Renal cortical epithelial cell (primary cell): ENCODE data around the gene CLASP1. TPM values are rescaled to one million over a fixed set of nuclear protein-coding genes. Genes with fewer than 3 reads are reported as not detected.
A peak's percentile ranks its signal among the peaks of the same experiment; 100 is the strongest.

ENCODE experiments used
- DNase-seq: peaks from one replicate; pipeline ENCODE4 v3.0.0-alpha.2; 2011; ENCODE audit warnings: low read depth
- total RNA-seq: library from RNA; depleted of rRNA; stranded (reverse); fragments of >200 nt; gene quantifications from 2 replicates; pipeline ENCODE4 v1.2.3, GENCODE V29; 2014

CLASP1 gene
- total RNA-seq, 1 donor from 2014 or later = 124 TPM

DNA sequence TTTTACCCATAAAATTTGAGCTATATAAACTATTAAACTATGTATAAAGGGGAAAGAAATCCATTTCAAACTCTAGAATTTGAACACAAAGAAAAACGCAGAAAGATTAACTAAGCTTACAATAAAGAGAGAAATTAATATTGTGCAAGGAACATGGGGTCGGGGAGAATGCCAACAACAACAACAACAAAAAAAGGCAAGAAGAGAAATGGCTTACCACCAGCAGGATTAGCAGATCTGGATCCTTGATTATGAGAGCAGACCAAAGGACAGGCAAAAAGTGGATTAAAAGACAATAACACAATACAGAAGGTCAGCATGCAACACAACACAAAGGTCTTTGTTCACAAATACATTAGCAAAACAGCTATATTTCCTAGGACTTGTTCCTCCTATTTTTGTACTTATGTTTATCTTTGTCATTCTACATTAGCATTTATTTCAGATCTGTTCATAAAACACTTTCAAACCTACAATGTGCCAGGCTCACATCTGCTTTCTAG lies 222.0 kb downstream of the CLASP1 start:
- no peak for DNase-seq

DNA sequence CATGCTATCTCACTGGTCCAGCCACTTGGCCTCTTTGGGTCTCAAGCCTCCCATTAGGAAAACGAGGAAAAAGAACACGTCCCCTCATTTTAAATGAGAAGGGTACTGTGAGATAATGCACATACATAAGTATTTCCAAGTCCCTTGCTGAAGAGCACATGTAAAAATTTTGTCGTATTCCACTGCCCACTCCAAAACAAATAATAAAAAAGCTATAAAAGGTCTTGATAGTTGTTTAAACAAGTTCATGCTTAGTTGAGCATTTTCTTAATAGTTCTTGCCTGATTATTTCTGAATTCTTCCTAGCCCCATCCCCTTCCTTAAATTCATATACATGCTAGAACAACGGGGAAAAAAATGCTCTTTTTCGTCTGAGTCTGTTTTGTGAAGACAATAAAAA lies 228.8 kb downstream of the CLASP1 start:
- no peak for DNase-seq

DNA sequence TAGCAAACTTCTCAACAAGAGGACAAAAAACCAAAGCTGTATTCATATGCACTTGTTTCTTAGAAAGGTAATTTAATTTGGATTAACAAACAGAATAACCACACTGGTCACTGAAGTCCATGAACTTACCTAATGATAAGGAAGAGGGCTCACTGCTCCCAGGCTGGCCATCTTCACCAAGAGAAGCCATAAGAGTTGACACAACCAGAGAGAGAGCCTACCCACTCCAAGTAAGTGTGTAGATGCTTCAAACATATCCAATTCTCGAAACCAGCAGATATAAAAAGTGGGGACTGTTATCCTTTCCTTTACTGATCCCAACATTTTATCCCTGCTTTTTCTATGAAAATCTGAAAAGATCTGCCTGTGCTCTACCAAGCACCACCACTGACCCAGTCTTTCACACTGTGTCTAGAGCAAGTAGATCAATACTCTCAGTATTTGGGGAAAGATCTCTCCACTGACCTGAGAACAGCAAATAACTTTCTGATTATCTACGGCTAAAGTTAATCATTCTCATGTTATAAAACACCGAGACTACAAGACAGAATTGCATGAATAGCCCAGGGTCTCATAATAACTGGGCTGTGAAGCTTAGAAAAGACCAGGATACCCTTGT lies 230.1 kb downstream of the CLASP1 start:
- DNase-seq = no peak

DNA sequence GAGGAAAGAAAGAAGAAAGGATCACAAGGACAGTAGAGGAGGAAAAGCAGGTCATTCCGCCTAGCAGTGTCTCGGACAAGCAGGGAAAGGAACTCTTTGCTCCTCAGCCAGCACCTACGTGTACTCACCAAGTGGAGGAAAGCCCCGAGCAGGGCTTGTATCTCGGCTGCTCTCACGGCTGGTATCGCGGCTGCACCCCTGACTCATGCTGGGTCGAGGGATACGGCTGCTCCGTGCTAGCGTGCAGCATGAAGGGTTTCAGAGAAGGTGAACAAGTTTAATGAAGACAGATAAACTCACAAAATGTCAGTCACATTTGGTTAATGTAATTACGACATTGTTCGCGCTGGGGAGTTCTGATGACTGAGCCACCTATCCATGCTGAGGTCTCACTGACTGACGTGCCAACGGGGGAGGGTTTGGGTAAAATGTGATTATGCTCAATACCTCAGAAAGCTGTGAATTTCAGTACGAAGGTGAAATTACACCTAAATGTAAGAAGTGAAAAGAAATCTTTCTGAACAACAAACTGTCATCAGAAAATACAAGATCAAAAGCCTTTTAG lies 230.7 kb downstream of the CLASP1 start:
- DNase-seq = no peak

DNA sequence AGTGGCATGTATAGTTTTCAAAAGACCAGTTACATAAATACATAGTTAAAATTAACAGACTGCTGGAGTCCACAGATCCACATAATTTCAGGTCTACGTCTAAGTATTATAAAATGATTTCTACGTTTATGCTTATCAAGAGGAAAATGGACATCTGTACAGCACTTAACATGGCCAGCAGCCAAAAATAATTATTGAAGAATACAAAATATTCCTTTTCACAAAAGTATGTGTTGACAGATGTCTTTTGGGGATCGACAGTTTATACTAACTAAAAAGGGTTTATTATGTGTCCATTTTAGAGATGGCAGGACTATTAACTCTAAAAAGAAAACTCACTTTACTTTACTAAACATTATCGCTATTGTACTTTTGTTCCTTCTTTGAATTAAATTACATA lies 231.4 kb downstream of the CLASP1 start:
- no peak for DNase-seq

DNA sequence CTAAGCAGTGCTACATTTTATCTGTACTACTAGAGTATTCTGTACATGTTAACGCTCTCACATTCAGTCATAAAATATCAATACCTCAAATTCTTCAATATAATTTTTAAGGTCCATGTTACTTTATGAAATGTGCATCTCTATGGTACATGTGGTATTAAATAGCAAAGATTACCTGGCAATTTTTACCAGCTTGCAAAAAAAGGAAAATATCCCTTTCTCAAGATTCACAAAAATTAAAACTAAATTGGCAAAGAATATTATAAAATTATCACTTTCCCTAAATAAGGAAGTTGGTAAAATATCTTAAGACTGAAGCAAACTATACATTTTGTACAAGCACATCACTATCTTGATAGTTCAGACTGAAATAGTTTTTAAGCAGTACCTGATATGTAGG lies 233.5 kb downstream of the CLASP1 start:
- DNase-seq = no peak

DNA sequence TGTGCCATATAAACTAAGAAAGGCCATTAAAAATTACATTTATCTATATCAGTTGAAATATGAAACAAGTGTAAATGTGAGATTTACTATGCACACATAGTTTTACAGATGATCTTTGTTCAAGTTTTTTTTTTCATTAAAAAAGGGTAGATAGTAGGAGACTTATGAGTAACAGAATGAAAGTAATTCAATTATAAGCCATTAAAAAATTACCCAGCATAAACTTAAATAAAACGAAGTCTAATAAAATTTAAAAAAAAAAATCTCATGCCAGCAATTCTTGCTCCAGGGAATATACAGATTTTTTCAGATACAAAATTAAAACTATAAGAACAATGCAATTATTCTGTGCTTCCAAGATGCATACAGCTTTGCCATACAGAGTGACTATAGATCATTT lies 236.9 kb downstream of the CLASP1 start:
- DNase-seq = no peak

DNA sequence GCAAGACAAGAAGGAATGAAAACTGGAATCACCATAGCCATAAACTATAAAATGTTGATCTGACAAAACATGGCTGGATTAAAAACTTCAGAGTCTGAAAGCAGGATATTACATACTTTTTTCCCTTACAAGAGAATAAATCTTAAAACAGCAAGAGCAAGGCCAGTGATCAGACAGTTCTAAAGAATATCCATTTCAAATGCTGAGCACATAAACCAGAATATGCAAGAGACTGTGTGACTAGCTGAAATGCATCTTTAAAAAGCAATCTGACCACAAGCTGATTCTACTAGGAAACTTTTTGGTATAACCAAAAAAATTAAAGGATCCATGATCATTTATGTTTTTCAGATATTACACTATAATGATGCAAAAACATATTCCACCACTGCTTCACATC lies 239.3 kb downstream of the CLASP1 start:
- no peak for DNase-seq

DNA sequence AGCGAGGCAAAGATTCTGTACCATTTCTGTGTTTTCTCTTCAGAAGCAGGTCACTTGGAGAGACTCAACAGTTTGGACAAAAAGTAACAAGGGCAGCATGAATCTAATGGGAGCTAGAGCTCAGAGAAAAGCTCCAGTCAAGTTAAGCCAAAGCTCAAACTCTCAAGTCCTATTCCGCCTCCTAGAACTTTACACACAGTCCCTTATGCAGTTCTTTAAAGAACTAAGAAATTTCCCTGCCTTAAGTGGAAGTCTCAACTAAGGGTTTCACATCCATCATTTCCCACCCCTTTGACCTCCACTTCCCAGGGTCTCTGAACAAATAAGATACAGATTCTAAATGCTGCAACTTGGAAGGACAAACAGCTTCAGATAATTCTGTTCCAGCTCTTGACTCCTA lies 239.9 kb downstream of the CLASP1 start:
- DNase-seq = no peak

DNA sequence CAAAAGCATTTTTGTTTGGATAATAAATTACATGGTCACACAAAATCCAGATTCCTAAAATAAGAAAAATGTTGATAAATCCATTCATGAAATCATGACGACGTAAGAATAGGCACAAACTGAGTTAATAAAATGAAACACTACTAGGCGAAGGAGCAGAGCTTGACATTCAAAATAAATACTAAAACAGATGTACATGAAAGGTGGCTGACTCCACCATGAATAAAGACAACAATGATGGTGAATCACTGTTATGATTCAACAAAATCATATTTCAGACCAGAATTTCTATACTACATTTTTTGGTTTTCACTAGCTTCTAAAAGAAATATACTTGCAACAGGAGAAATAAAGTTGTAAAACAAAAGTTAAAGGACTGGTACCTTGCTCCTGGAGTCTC lies 240.6 kb downstream of the CLASP1 start:
- DNase-seq = no peak

DNA sequence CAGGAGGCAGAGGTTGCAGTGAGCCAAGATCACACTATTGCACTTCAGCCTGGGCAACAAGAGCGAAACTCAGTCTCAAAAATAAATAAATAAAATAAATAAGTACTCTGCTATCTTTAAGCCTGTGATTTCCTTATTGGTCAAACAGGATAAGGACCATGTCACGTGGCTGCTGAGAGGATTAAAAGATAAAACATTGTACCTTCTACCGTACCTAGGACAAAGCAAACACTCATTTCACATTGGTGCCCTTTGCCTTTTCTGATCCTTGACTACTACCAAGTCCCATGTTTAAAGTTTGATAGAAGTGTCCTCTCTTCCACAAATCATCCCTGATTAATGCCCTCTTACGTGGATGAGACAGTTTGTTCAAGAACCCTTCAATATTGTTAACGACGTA lies 244.0 kb downstream of the CLASP1 start:
- DNase-seq = no peak

DNA sequence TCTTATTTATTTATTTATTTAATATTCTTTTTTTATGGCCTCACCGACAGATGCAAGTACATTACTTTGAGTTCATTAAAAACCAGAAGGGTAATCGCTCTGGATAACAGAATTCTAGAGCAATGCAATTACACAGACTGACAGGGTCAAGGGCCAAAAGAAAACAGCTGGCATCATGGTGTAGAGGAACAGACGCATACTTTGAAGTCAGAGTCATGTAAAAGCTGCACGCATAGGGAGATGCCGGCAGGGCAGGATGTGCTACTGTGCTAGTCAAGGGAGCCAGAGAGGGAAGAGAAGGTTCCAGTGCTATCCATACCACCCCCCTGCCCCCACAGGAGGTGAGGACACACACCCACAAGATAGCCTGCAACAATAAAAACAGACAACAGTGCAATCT lies 249.1 kb downstream of the CLASP1 start:
- no peak for DNase-seq

DNA sequence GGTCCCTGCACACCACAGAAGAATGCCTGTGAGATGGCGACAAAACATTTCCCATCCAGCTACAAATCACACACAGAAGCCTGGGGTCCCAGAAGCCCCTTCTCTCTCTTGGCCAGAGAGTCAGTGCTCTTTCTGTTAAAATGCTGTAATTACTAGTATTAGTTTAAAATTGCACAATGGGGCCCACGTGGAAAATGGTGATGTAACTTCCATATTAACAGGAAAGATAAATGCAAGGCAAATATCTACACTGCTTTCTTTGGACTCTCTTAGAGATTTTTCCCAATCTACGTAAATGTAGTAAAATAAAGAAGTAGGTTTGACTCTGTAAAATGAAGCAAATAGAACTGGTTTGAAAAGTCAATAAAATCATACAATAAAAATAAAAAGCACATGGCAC lies 250.4 kb downstream of the CLASP1 start:
- DNase-seq = no peak

DNA sequence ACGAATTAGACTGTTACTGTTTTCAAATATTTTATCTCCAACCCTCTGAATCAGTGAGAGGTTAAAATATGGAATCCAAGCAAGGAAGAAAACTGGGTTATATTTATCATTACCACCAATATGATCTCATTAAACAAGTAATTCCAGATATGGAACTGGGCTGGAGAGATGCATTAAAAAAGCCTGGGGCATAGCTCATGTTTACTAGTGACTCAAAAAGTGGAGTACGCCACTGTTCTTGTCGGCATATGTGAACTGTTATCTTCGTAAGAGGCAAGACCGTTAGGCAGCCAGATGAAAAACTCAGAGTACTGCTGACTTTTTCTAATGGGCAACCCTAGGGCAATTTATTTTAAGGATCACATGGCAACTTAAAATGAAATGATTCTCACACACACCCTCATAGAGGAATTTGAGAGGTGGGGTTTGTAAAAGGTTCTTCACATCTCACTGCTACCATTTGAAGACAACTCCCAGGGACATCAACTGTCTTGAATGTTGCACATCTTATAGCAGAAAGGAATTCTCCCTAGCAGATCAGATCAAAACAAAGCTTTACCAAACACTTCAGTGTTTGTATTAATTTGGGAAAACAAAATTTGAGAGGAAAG lies 259.1 kb downstream of the CLASP1 start:
- no peak for DNase-seq

DNA sequence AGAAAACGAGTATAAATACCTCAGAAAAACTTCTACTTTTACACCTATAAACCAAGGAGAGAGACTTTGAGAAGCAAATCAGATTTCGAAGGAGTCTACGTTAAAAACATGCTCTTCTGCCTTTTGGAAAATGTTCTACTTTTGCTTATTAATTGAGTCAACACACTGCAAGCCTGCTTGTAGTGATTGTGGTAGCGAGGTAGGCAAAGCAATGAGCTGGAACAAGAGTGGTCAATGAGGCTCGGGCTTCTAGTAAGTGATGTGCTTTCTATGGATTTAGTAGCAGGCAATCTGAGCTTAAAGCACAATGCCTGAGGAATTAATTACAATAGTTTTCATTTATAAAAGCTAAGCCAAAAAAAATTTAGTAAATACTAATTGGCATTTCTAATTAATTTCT lies 260.9 kb downstream of the CLASP1 start:
- DNase-seq = peak; percentile 81

DNA sequence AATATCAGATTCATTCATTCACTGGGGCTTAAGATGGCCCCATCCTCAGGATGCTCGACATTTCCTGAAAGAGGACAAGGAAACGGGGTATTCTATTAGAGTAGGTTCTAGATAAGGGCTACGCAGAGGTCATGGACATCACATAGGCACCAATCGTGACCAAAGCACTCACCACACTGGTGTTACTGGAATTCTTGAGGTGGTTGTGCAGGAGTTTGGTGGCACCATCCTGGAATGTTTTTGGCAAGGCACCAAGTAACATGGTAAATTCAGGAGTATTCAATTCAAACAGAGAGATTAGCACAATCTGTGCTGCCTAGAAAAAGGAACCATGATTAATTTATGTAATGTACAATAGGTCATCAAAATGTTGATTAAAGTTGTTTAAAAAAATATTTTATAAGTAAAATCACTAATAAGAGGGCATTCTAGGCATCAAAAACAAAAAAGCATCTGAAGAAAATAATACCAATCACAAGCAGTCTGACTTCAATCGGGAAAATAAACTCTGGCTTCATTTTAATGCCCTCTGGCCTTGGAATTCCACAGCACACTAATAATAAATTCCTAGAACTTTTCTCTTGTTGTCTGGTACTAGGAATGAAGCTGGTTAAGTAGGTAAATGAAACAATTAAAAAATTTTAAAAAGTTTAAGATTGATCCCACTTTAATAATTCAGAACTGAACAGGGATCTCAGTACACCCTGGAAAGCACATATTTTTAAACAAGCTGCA lies 261.5 kb downstream of the CLASP1 start:
- peak; percentile 70 for DNase-seq

DNA sequence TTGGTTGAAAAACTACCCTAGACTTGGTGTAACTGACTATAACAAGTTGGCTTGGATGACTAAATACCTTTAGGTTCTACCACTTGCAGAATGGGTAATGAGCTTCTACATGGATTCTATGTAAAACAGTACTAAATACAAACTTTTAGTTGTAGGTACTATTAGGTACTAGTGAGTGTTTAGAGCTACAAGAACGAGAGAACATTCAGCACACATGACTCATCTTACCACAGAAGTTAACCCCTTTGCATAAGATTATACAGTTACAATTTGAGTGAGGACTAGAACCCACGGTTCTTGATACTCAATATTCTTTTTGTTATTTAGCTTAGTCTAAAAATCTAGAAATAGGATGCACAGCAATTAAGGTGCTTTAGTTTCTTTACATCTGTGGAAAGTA lies 262.6 kb downstream of the CLASP1 start:
- DNase-seq = peak; percentile 92

DNA sequence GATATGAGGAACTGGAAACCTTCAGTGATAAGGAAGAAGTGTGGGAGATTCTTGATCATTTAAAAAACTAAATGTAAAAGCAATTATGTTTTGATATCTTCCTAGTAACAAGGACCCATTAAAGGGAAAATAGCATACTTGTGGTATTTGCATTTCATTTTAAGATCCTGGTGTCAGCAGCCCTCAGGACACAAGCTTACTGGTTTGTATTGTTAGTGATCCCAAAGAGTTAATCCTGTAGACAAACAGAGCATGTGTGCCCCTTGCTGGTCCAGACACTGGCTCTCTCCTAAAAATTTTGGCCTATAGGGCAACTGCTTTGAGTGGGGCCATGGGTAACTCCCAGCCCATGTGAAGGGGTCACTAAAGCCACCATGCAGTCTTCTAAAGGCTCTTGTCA lies 263.2 kb downstream of the CLASP1 start:
- DNase-seq = no peak

DNA sequence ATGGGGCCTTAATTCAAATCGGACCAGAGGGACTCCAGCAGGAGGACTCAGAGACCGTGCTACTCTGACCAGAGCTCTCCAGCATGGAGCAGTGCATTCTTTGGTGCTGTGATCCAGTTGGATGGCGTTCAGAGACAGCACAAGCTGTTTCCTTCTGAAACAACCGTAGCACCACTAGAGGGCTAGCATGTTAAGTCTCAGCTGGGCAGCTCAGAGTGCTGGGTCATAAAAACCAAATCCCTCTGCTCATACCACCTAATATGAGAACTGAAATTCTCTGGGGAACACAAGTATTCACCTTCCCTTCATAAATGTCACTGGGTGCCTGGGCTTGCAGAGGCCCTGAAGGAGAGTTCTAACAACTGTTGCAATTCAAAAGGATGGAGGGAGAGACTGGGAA lies 266.5 kb downstream of the CLASP1 start:
- no peak for DNase-seq

DNA sequence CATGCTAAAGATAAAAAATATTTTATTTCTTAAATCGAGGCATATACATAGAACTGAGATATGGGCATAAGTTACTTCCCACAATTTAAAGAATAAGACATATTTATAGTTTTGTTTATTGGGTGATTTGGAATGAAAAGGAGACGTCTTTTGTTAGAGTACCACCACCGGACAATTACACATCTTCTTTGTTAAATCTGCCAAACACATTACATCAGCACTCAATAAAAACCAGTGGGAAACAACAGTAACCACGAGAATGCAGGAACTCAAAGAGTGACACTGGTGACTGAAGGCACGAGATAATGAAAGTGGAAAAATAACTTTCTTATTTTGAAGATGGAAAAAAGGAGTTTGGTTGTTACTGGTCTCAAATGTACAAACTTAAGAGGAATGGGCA lies 271.6 kb downstream of the CLASP1 start:
- peak; percentile 52 for DNase-seq

DNA sequence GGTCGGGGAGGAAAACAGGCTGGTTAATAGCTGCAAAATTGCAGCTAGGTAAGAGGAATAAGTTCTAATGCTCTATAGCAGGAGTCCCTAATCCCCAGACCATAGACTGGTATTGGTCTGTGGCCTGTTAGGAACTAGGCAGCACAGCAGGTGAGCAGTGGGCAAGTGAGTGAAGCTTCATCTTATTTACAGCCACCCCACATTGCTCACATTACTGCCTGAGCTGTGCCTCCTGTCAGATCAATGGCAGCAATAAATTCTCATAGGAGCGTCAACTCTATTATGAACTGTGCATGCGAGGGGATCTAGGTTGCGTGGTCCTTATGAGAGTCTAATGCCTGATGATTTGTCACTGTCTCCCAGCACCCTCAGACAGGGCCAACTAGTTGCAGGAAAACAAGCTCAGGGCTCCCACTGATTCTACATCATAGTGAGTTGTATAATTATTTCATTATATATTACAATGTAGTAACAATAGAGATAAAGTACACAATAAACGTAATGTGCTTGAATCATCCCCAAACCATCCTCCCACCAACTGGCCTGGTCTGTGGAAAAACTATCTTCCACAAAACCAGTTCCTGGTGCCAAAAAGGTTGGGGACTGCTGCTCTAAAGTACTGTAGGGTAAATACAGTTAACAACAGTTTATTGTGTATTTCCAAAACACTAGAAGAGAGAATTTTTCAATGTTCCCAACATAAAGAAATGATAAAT lies 272.6 kb downstream of the CLASP1 start:
- DNase-seq = no peak

DNA sequence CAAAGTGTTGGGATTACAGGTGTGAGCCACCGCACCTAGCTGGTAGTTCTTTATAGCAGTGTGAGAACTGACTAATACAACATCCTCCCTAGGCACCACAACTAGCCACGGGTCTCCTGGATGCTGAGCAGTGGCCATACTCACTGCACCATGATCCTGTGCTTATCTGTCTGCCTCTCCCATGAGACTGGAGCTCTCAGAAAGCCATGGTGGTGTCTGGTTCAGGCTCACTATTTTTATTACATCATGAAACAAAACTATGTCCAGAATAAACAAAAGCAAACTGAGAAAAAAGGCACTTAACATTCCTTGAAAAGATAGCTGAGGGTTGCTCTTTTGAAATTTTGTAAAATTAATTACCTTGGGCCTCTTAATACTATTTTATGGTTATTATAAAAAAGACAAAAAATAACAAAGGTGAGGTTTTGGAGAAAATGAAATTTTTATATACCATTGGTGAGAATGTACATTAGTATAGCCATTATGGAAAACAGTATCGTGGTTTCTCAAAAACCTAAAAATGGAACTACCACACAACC lies 273.6 kb downstream of the CLASP1 start:
- DNase-seq = no peak
